ENCODE data around the gene ADCYAP1R1. TPM values are rescaled to one million over a fixed set of nuclear protein-coding genes. Genes with fewer than 3 reads are reported as not detected.

ADCYAP1R1 gene
- total and polyA plus RNA-seq, 10 donors: 0.04 to 5.6 (median 0.50) TPM

- Histone ChIP-seq H3K9me3 (no peaks in the 10 kb centered on the region), H3K27ac (no peak overlapping the region), H3K4me1 (peaks cover 0 to 8% (median 4%) of the 10 kb centered on the region in 6 donors), H3K36me3 (no peaks in the 10 kb centered on the region), H3K4me3 (no peak overlapping the region), H3K27me3 (replicated peaks in 1 of 7) (peaks cover 0 to 8% (median 0%) of the 10 kb centered on the region in 7 donors)
- no peak for TF ChIP-seq POLR2A (IDR thresholded peaks at IDR 0.05)
- no peak for TF ChIP-seq POLR2AphosphoS5 (IDR thresholded peaks at IDR 0.05)
- TF ChIP-seq CTCF (IDR thresholded peaks at IDR 0.05 in 8 of 11, conservative IDR thresholded peaks at IDR 0.05 in 3 of 11): no peak
- WGBS, 5 donors: 86 to 95% (median 91%) methylated on average over 4 of the region's 4 CpGs
- intact Hi-C loops (cut with DNase I; ENCODE audit: low total_unique reads): no loop called here
- DNase-seq: peak; percentile 33
Observed at GRCh38 chr7:31022117-31022516, 30.0 kb upstream of the ADCYAP1R1 start.

- peak; percentile 52 for DNase-seq
- Histone ChIP-seq H3K4me3 (no peak overlapping the region), H3K36me3 (no peaks in the 10 kb centered on the region), H3K27ac (no peak overlapping the region), H3K9me3 (no peaks in the 10 kb centered on the region), H3K4me1 (peaks cover 0 to 14% (median 6%) of the 10 kb centered on the region in 6 donors), H3K27me3 (replicated peaks in 1 of 7) (peaks cover 0 to 14% (median 0%) of the 10 kb centered on the region in 7 donors)
- WGBS, 5 donors: 67 to 88% (median 80%) methylated on average over 3 of the region's 3 CpGs
- no peak for TF ChIP-seq CTCF (IDR thresholded peaks at IDR 0.05 in 8 of 11, conservative IDR thresholded peaks at IDR 0.05 in 3 of 11)
- TF ChIP-seq POLR2AphosphoS5 (IDR thresholded peaks at IDR 0.05): no peak
- TF ChIP-seq POLR2A (IDR thresholded peaks at IDR 0.05): no peak
- intact Hi-C loops (cut with DNase I; ENCODE audit: low total_unique reads): no loop called here
Observed at GRCh38 chr7:31022726-31023125, 29.4 kb upstream of the ADCYAP1R1 start.

- H3K27me3 ChIP-seq (replicated peaks in 1 of 7): peaks cover 0 to 24% (median 0%) of the 10 kb centered on the region in 7 donors
- H3K9me3 ChIP-seq: no peaks in the 10 kb centered on the region
- intact Hi-C loops (cut with DNase I; ENCODE audit: low total_unique reads): no loop called here
- DNase-seq: peak; percentile 2
- no peak overlapping the region for H3K27ac ChIP-seq
- H3K4me3 ChIP-seq: no peak overlapping the region
- WGBS, 5 donors: 55 to 70% (median 69%) methylated on average over 5 of the region's 5 CpGs
- no peaks in the 10 kb centered on the region for H3K36me3 ChIP-seq
- H3K4me1 ChIP-seq: peaks cover 0 to 15% (median 7%) of the 10 kb centered on the region in 6 donors
- TF ChIP-seq POLR2A (IDR thresholded peaks at IDR 0.05) (no peak), POLR2AphosphoS5 (IDR thresholded peaks at IDR 0.05) (no peak), CTCF (IDR thresholded peaks at IDR 0.05 in 8 of 11, conservative IDR thresholded peaks at IDR 0.05 in 3 of 11) (no peak)
Observed at GRCh38 chr7:31023877-31024276, 28.2 kb upstream of the ADCYAP1R1 start.

GRCh38 chr7:31027161-31027965, 24.7 kb upstream of the ADCYAP1R1 start:
- DNase-seq: peak; percentile 75
- WGBS, 5 donors: 28 to 43% (median 32%) methylated on average over 10 to 20 of the region's 20 CpGs
- intact Hi-C loops (cut with DNase I; ENCODE audit: low total_unique reads): no loop called here
- peak overlapping the region in 1 of 8 donors; percentile 36 for H3K4me3 ChIP-seq
- H3K27me3 ChIP-seq (replicated peaks in 1 of 7): peaks cover 0 to 24% (median 0%) of the 10 kb centered on the region in 7 donors
- H3K36me3 ChIP-seq: no peaks in the 10 kb centered on the region
- H3K27ac ChIP-seq: peak overlapping the region in 7 of 8 donors; percentile 13 to 54 (median 46)
- H3K4me1 ChIP-seq: peaks cover 0 to 15% (median 7%) of the 10 kb centered on the region in 6 donors
- no peaks in the 10 kb centered on the region for H3K9me3 ChIP-seq
- peak in 2 of 3 donors; percentile 44 to 47 for TF ChIP-seq POLR2AphosphoS5 (IDR thresholded peaks at IDR 0.05)
- no peak for TF ChIP-seq POLR2A (IDR thresholded peaks at IDR 0.05)
- TF ChIP-seq CTCF (IDR thresholded peaks at IDR 0.05 in 8 of 11, conservative IDR thresholded peaks at IDR 0.05 in 3 of 11): no peak
